NCI-H1417 (cell line): Measurements from ENCODE around the gene RFX4.

Experiments used
- DNase-seq, 3 experiments: peaks; one replicate each; lab custom pipeline; 2025; lab: John Stamatoyannopoulos, UW

The RFX4 gene

GRCh38 chr12:106764220-106764619, 181.4 kb downstream of the RFX4 start:
- no peak for DNase-seq

- no peak for DNase-seq
These were observed 181.9 kb downstream of the RFX4 start for GRCh38 chr12:106764738-106765137.

GRCh38 chr12:106766393-106766826, 183.6 kb downstream of the RFX4 start:
- DNase-seq: no peak

- no peak for DNase-seq
These were observed 184.4 kb downstream of the RFX4 start for GRCh38 chr12:106767206-106767605.

GRCh38 chr12:106767954-106768822, 185.4 kb downstream of the RFX4 start:
- peak in 2 of 3 experiments; percentile 29 to 42 for DNase-seq

- DNase-seq: no peak
These were observed 186.3 kb downstream of the RFX4 start for GRCh38 chr12:106769078-106769477.

- no peak for DNase-seq
These were observed 186.7 kb downstream of the RFX4 start for GRCh38 chr12:106769546-106769945.

- DNase-seq: no peak
These were observed 188.6 kb downstream of the RFX4 start for GRCh38 chr12:106771425-106771824.

GRCh38 chr12:106773286-106774004, 190.6 kb downstream of the RFX4 start:
- peak in 1 of 3 experiments; percentile 70 for DNase-seq

- DNase-seq: peak; percentile 99 to 100 (median 100)
These were observed 191.4 kb downstream of the RFX4 start, which contains the start of gene RIC8B for GRCh38 chr12:106774005-106774807. RIC8B (plus strand) TSS chr12:106774682; CDS start chr12:106774746, 64 bp downstream.

GRCh38 chr12:106774808-106775524, 192.2 kb downstream of the RFX4 start:
- peak; percentile 57 to 92 (median 91) for DNase-seq

- DNase-seq: no peak
These were observed 194.1 kb downstream of the RFX4 start for GRCh38 chr12:106776897-106777296.

GRCh38 chr12:106780010-106780631, 197.3 kb downstream of the RFX4 start:
- peak in 2 of 3 experiments; percentile 12 to 47 for DNase-seq

GRCh38 chr12:106782619-106783018, 199.8 kb downstream of the RFX4 start:
- no peak for DNase-seq

GRCh38 chr12:106783515-106783914, 200.7 kb downstream of the RFX4 start:
- no peak for DNase-seq

GRCh38 chr12:106790020-106790419, 207.2 kb downstream of the RFX4 start:
- peak in 1 of 3 experiments; percentile 86 for DNase-seq

- peak in 1 of 3 experiments; percentile 41 for DNase-seq
These were observed 208.7 kb downstream of the RFX4 start for GRCh38 chr12:106791531-106791930.

GRCh38 chr12:106794369-106794768, 211.6 kb downstream of the RFX4 start:
- DNase-seq: no peak

GRCh38 chr12:106801167-106801708, 218.4 kb downstream of the RFX4 start:
- no peak for DNase-seq

- no peak for DNase-seq
These were observed 219.2 kb downstream of the RFX4 start for GRCh38 chr12:106801830-106802533.
